B cell (primary cell): ENCODE results near the gene MCF2L. TPM values are rescaled to one million over a fixed set of nuclear protein-coding genes. Genes with fewer than 3 reads are reported as not detected.

Experiments used
- ATAC-seq: fragments of 200-7000 bp; cut with Tn5 transposase; one replicate; pipeline ENCODE4 v1.10.0; 2021; ENCODE audit warnings: low read depth, mild to moderate bottlenecking, moderate number of reproducible peaks, moderate library complexity
- CTCF ChIA-PET: fragments of 350-600 bp; sonication (Branson Sonifier 250); formaldehyde crosslinking; loops from one replicate; lab custom pipeline; 2021; ENCODE audit warnings: antibody characterized with exemption, inconsistent platforms; lab: Charles Lee
- POLR2A ChIA-PET: fragments of 350-600 bp; sonication (Branson Sonifier 250); formaldehyde crosslinking; loops from one replicate; lab custom pipeline; 2021; ENCODE audit warnings: antibody characterized with exemption; lab: Charles Lee
- DNase-seq: peaks from one replicate; pipeline ENCODE4 v3.0.0; 2013
- H2AFZ ChIP-seq: 2 replicates; pipeline ENCODE4 v1.6.1; 2012; ENCODE audit warnings: mild to moderate bottlenecking, low read depth, low read length; ENCODE audit not compliant: insufficient read depth, poor library complexity, severe bottlenecking
- H3K27ac ChIP-seq, 2 donors: 1 replicate in 1 of 2; 2 replicates in 1 of 2; pipeline ENCODE4 v1.5.1; 2012 to 2013; ENCODE audit warnings: low read length in 2 of 2, mild to moderate bottlenecking in 2 of 2, moderate library complexity in 1 of 2
- H3K27me3 ChIP-seq, 4 experiments: fragments of 200-600 bp in 1 of 4; sonication (generic) in 1 of 4; replicated peaks in 1 of 4; 1 replicate in 2 of 4; 2 replicates in 2 of 4; pipeline versions ENCODE4 v1.6.1 to v1.7.0; 2013 to 2016; ENCODE audit warnings: low read length in 3 of 4, mild to moderate bottlenecking in 2 of 4, mixed read lengths in 1 of 4, moderate library complexity in 1 of 4; ENCODE audit not compliant: insufficient read depth in 4 of 4, control insufficient read depth in 3 of 4; ENCODE audit errors: control extremely low read depth in 1 of 4
- H3K36me3 ChIP-seq, 2 experiments: replicated peaks in 1 of 2; 1 replicate in 1 of 2; 2 replicates in 1 of 2; pipeline versions ENCODE4 v1.6.1 to v1.7.1; 2013; ENCODE audit warnings: low read length in 1 of 2; ENCODE audit not compliant: insufficient read depth in 2 of 2, control insufficient read depth in 1 of 2; ENCODE audit errors: control extremely low read depth in 1 of 2, extremely low read depth in 1 of 2
- H3K4me1 ChIP-seq, 2 donors: fragments of 200-600 bp in 1 of 2; sonication (generic) in 1 of 2; 1 replicate in 1 of 2; 2 replicates in 1 of 2; pipeline versions ENCODE4 v1.5.1 to v1.6.1; 2013 to 2017; ENCODE audit warnings: low read length in 2 of 2; ENCODE audit not compliant: control insufficient read depth in 2 of 2, insufficient read depth in 2 of 2
- H3K4me2 ChIP-seq: replicated peaks from 2 replicates; pipeline ENCODE3; 2012; ENCODE audit warnings: mild to moderate bottlenecking, low read depth, low read length; ENCODE audit not compliant: poor library complexity, severe bottlenecking
- H3K4me3 ChIP-seq, 5 experiments: fragments of 200-600 bp in 1 of 5; sonication (generic) in 1 of 5; 1 replicate in 3 of 5; 2 replicates in 2 of 5; pipeline versions ENCODE4 v1.5.1 to v1.7.0; 2011 to 2016; ENCODE audit warnings: low read length in 4 of 5, mild to moderate bottlenecking in 4 of 5, low read depth in 2 of 5, control low read depth in 1 of 5, moderate library complexity in 1 of 5; ENCODE audit not compliant: insufficient read depth in 1 of 5; ENCODE audit errors: control extremely low read depth in 1 of 5, extremely low read depth in 1 of 5
- H3K79me2 ChIP-seq: fragments of 200-600 bp; sonication (generic); one replicate; pipeline ENCODE4 v1.6.0; 2016; ENCODE audit warnings: low read length; ENCODE audit not compliant: control insufficient read depth, insufficient read depth
- H3K9ac ChIP-seq: fragments of 200-600 bp; sonication (generic); 2 replicates; pipeline ENCODE4 v1.6.1; 2017; ENCODE audit warnings: mild to moderate bottlenecking, low read length, moderate library complexity
- H3K9me3 ChIP-seq, 3 donors: one replicate each; pipeline versions ENCODE4 v1.6.1 to v1.7.1; 2013; ENCODE audit warnings: low read length in 2 of 3; ENCODE audit not compliant: control insufficient read depth in 2 of 3, insufficient read depth in 1 of 3; ENCODE audit errors: control extremely low read depth in 1 of 3
- H4K20me1 ChIP-seq: 2 replicates; pipeline ENCODE4 v1.6.0; 2012; ENCODE audit warnings: mild to moderate bottlenecking, low read length; ENCODE audit not compliant: insufficient read depth, control insufficient read depth, poor library complexity, severe bottlenecking
- H3K27ac Mint-ChIP-seq: one replicate; pipeline ENCODE4 v1.8.0; 2021; ENCODE audit warnings: mixed read lengths
- H3K27me3 Mint-ChIP-seq: one replicate; pipeline ENCODE4 v1.8.0; 2021; ENCODE audit warnings: mixed read lengths
- H3K4me1 Mint-ChIP-seq: one replicate; pipeline ENCODE4 v1.8.0; 2021; ENCODE audit warnings: mixed read lengths
- H3K4me3 Mint-ChIP-seq: one replicate; pipeline ENCODE4 v1.8.0; 2021; ENCODE audit warnings: mixed read lengths
- H3K9me3 Mint-ChIP-seq: one replicate; pipeline ENCODE4 v1.8.0; 2022; ENCODE audit warnings: mixed read lengths; ENCODE audit not compliant: insufficient read depth
- EZH2 ChIP-seq: IDR thresholded peaks from 2 replicates; pipeline ENCODE4 v1.6.1; 2012; ENCODE audit warnings: borderline replicate concordance, low read depth, mild to moderate bottlenecking, moderate library complexity, low read length; ENCODE audit not compliant: insufficient read depth, poor library complexity, severe bottlenecking
- WGBS: methylation state at CpG from one replicate; pipeline ENCODE4 v1.1.5; 2013; ENCODE audit warnings: missing lambda C conversion rate; ENCODE audit not compliant: insufficient coverage; 5-methylcytosine and 5-hydroxymethylcytosine counted together
- intact Hi-C: fragments of 100-400 bp; cut with micrococcal nuclease; formaldehyde crosslinking; loops from one replicate; pipeline ENCODE4 v1.10.0; 2022
- polyA plus RNA-seq: library from polyadenylated mRNA; depleted of rRNA; stranded (reverse); fragments of >200 nt; gene quantifications from 2 replicates; pipeline ENCODE4 v1.2.3, GENCODE V29; 2012
- total RNA-seq, 2 donors: library from RNA; stranded (reverse); fragments of 120-200 nt in 1 of 2; gene quantifications; 1 replicate in 1 of 2; 2 replicates in 1 of 2; pipeline versions ENCODE4 v1.2.3 to v1.2.4, GENCODE V29; 2013 to 2022
- TF ChIP-seq, protein P1 (sequence below): fragments of 200-600 bp; IDR thresholded peaks from one replicate; pipeline ENCODE4 v1.8.0; 2022; ENCODE audit warnings: antibody characterized with exemption, mild to moderate bottlenecking

MCF2L gene
- total and polyA plus RNA-seq, 2 donors (not counting 1 experiment from before 2014, with no cell fraction given): 3.7 to 8.2 TPM

GRCh38 chr13:112977525-112977924 lies 8.5 kb downstream of the MCF2L start:
- no peaks in the 10 kb centered on the region for H3K27me3 ChIP-seq
- no peak overlapping the region for H3K4me2 ChIP-seq
- no peak overlapping the region for H3K9ac ChIP-seq
- H2AFZ ChIP-seq: no peak overlapping the region
- no peaks in the 10 kb centered on the region for H3K79me2 ChIP-seq
- no peak overlapping the region for H3K4me3 Mint-ChIP-seq
- no peak overlapping the region for H3K27ac Mint-ChIP-seq
- no peak overlapping the region for H3K27ac ChIP-seq
- no peaks in the 10 kb centered on the region for H4K20me1 ChIP-seq
- ChIA-PET CTCF (no interaction called here), POLR2A (no interaction called here)
- no peaks in the 10 kb centered on the region for H3K4me1 ChIP-seq
- intact Hi-C loops: no loop called here
- no peak overlapping the region for H3K4me3 ChIP-seq
- H3K36me3 ChIP-seq: no peaks in the 10 kb centered on the region
- DNase-seq: no peak
- no peak for ATAC-seq
- H3K9me3 ChIP-seq: peaks cover 0 to 7% (median 0%) of the 10 kb centered on the region in 3 donors
- WGBS: 89% methylated on average over 10 of the region's 10 CpGs
- H3K27me3 Mint-ChIP-seq: peaks cover 9% of the 10 kb centered on the region
- H3K4me1 Mint-ChIP-seq: peaks cover 3% of the 10 kb centered on the region
- TF ChIP-seq EZH2: no peak
- TF ChIP-seq, protein P1, sequence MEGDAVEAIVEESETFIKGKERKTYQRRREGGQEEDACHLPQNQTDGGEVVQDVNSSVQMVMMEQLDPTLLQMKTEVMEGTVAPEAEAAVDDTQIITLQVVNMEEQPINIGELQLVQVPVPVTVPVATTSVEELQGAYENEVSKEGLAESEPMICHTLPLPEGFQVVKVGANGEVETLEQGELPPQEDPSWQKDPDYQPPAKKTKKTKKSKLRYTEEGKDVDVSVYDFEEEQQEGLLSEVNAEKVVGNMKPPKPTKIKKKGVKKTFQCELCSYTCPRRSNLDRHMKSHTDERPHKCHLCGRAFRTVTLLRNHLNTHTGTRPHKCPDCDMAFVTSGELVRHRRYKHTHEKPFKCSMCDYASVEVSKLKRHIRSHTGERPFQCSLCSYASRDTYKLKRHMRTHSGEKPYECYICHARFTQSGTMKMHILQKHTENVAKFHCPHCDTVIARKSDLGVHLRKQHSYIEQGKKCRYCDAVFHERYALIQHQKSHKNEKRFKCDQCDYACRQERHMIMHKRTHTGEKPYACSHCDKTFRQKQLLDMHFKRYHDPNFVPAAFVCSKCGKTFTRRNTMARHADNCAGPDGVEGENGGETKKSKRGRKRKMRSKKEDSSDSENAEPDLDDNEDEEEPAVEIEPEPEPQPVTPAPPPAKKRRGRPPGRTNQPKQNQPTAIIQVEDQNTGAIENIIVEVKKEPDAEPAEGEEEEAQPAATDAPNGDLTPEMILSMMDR: no peak
- H3K9me3 Mint-ChIP-seq: no peaks in the 10 kb centered on the region

DNA sequence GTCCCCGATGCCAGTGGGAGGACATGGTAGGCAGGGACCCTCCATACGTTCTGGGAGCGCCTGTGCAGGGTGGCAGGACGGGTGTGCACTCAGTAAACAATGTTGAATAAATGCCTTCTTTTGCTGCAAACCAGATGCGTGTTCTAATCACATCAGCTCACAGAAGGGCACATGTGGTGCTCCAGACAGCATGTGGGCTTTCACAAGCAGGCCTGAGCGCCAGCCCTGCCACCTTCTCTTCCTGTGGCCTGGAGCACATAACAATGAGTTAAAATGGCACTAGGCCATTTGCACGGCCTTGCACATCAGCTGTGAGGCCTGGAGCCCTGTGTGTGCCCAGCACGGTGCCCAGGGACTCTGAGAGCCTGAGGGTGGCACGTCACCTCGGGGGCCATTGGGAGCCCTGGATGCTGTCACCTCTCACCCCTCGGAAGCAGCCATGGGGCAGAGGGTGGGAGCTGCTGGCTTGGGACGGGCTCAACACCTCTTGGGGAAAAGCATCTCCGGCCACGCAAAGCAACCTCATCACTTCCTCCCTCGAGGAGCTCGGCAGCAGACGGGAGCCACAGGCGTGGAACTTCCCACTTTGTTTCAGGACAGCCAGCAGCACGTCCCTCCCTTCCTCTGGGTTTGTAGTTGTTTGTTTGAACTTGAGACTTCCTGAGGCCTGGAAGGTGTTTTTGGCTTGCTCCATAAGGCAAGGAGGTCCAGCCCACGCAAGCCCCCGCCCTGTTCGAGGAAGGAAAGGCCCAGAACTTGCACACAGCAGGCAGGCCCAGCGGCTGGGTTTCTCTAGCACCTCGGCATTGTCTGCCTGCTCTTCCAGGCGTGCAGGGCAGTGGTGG lies 9.8 kb downstream of the MCF2L start:
- ChIA-PET CTCF (no interaction called here), POLR2A (no interaction called here)
- no peaks in the 10 kb centered on the region for H3K4me1 ChIP-seq
- intact Hi-C loops: no loop called here
- H3K4me2 ChIP-seq: no peak overlapping the region
- 73% methylated on average over 19 of the region's 25 CpGs for WGBS
- no peaks in the 10 kb centered on the region for H3K36me3 ChIP-seq
- H3K27ac Mint-ChIP-seq: no peak overlapping the region
- no peaks in the 10 kb centered on the region for H4K20me1 ChIP-seq
- no peaks in the 10 kb centered on the region for H3K79me2 ChIP-seq
- DNase-seq (no peak), ATAC-seq (no peak)
- TF ChIP-seq EZH2: no peak
- TF ChIP-seq, protein P1: no peak
- no peaks in the 10 kb centered on the region for H3K9me3 Mint-ChIP-seq
- peaks cover 9% of the 10 kb centered on the region for H3K27me3 Mint-ChIP-seq
- no peak overlapping the region for H3K27ac ChIP-seq
- H3K4me3 Mint-ChIP-seq: no peak overlapping the region
- no peak overlapping the region for H3K9ac ChIP-seq
- peaks cover 0 to 7% (median 0%) of the 10 kb centered on the region in 3 donors for H3K9me3 ChIP-seq
- no peaks in the 10 kb centered on the region for H3K27me3 ChIP-seq
- H2AFZ ChIP-seq: no peak overlapping the region
- H3K4me1 Mint-ChIP-seq: peaks cover 3% of the 10 kb centered on the region
- H3K4me3 ChIP-seq: no peak overlapping the region
